OCI-LY7 (cell line): Measurements from ENCODE around the gene SYNPO. TPM values are rescaled to one million over a fixed set of nuclear protein-coding genes. Genes with fewer than 3 reads are reported as not detected.

Experiments used
- BruUV-seq: library from RNA; stranded (reverse); fragments of 400-500 nt; replicated peaks from 2 replicates; lab custom pipeline; 2021; lab: Mats Ljungman, UMichigan
- CTCF ChIA-PET: fragments of 300-600 bp; sonication (Branson Sonifier 250); formaldehyde crosslinking; loops from one replicate; lab custom pipeline; 2022; ENCODE audit warnings: antibody characterized with exemption; ENCODE audit not compliant: unreplicated experiment; lab: Charles Lee
- POLR2A ChIA-PET: fragments of 300-600 bp; sonication (Branson Sonifier 250); formaldehyde crosslinking; loops from one replicate; lab custom pipeline; 2022; ENCODE audit warnings: antibody characterized with exemption; lab: Charles Lee
- DNase-seq: peaks from one replicate; pipeline ENCODE4 v3.0.0-alpha.2; 2015; ENCODE audit warnings: low spot score
- H2AFZ ChIP-seq: fragments of 200-600 bp; sonication (generic), shearing (Covaris generic); 2 replicates; pipeline ENCODE4 v1.6.1; 2014; ENCODE audit warnings: mild to moderate bottlenecking, antibody characterized with exemption, low read length, moderate library complexity
- H3K27ac ChIP-seq: fragments of 200-600 bp; sonication (generic); 2 replicates; pipeline ENCODE4 v1.5.1; 2014; ENCODE audit warnings: mixed run types, low read depth, mild to moderate bottlenecking, moderate library complexity, low read length, inconsistent platforms; ENCODE audit not compliant: poor library complexity, severe bottlenecking
- H3K36me3 ChIP-seq: fragments of 200-600 bp; sonication (generic); 2 replicates; pipeline ENCODE4 v1.6.1; 2014; ENCODE audit warnings: mild to moderate bottlenecking, antibody characterized with exemption, low read length, moderate library complexity, mixed read lengths; ENCODE audit not compliant: insufficient read depth
- H3K4me1 ChIP-seq: fragments of 200-600 bp; sonication (generic); 2 replicates; pipeline ENCODE4 v1.5.1; 2014; ENCODE audit warnings: mild to moderate bottlenecking, low read length; ENCODE audit not compliant: insufficient read depth, poor library complexity, severe bottlenecking
- H3K4me2 ChIP-seq: fragments of 200-600 bp; sonication (generic); 2 replicates; pipeline ENCODE4 v1.6.1; 2014; ENCODE audit warnings: mild to moderate bottlenecking, low read length
- H3K4me3 ChIP-seq: fragments of 200-600 bp; sonication (generic); 2 replicates; pipeline ENCODE4 v1.5.1; 2014; ENCODE audit warnings: mild to moderate bottlenecking, low read depth, low read length; ENCODE audit not compliant: poor library complexity, severe bottlenecking
- H3K79me2 ChIP-seq: fragments of 200-600 bp; sonication (generic); 2 replicates; pipeline ENCODE4 v1.6.1; 2016; ENCODE audit warnings: low read depth, mild to moderate bottlenecking, low read length, moderate library complexity, mixed read lengths; ENCODE audit not compliant: insufficient read depth
- H3K9me2 ChIP-seq: fragments of 200-600 bp; sonication (generic); 2 replicates; pipeline ENCODE4 v1.6.1; 2016; ENCODE audit warnings: mild to moderate bottlenecking, low read length, mixed read lengths; ENCODE audit not compliant: insufficient read depth
- H3K9me3 ChIP-seq: fragments of 200-600 bp; sonication (generic); 2 replicates; pipeline ENCODE4 v1.6.1; 2014; ENCODE audit warnings: mild to moderate bottlenecking, mixed run types, low read length, mixed read lengths
- H4K20me1 ChIP-seq: fragments of 200-600 bp; sonication (generic); 2 replicates; pipeline ENCODE4 v1.6.1; 2014; ENCODE audit warnings: mild to moderate bottlenecking, antibody characterized with exemption, low read length, moderate library complexity, mixed read lengths; ENCODE audit not compliant: insufficient read depth
- CTCF ChIP-seq: fragments of 200-600 bp; sonication (generic); conservative IDR thresholded peaks from 2 replicates; pipeline ENCODE4 v1.5.1; 2014; ENCODE audit warnings: mild to moderate bottlenecking, antibody characterized with exemption, low read length, moderate library complexity, mixed read lengths
- EZH2phosphoT487 ChIP-seq: fragments of 200-600 bp; sonication (generic); IDR thresholded peaks from 2 replicates; pipeline ENCODE4 v1.6.1; 2018; ENCODE audit warnings: low read depth, borderline replicate concordance, mild to moderate bottlenecking, mixed run types, antibody characterized with exemption, low read length, moderate library complexity, mixed read lengths
- intact Hi-C: fragments of 100-400 bp; cut with micrococcal nuclease; formaldehyde crosslinking; loops from one replicate; pipeline ENCODE4 v1.10.0; 2022; ENCODE audit not compliant: unreplicated experiment
- total RNA-seq, 2 experiments: library from RNA; depleted of rRNA in 1 of 2; stranded (reverse); fragments of >200 nt in 1 of 2; shearing (Covaris generic) in 1 of 2; gene quantifications; 2 replicates each; pipeline ENCODE4 v1.2.3, GENCODE V29; 2014 to 2022

The SYNPO gene
- total RNA-seq, 2 experiments from 2014 or later = 0.08 TPM; not detected in 1

- no TSS peak for BruUV-seq
- H4K20me1 ChIP-seq = no peaks in the 10 kb centered on the region
- H3K79me2 ChIP-seq = no peaks in the 10 kb centered on the region
- H2AFZ ChIP-seq = peak overlapping the region; percentile 99
- peak overlapping the region; percentile 94 for H3K4me2 ChIP-seq
- H3K9me2 ChIP-seq = no peaks in the 10 kb centered on the region
- POLR2A ChIA-PET = interaction anchor here (0.6 to 1.7 kb wide), 6 partner anchors 11 to 757 kb away, joined by 3 to 6 read pairs (median 4); partner anchors contain the start of gene RBM22
- H3K4me1 ChIP-seq = peaks cover 11% of the 10 kb centered on the region
- peak overlapping the region; percentile 70 for H3K4me3 ChIP-seq
- peak; percentile 84 for DNase-seq
- no peak overlapping the region for H3K27ac ChIP-seq
- CTCF ChIA-PET = interaction anchor here (0.8 to 1.3 kb wide), 6 partner anchors 13 to 197 kb away, joined by 3 to 4 read pairs (median 3); partner anchors contain the start of gene RBM22
- TF ChIP-seq EZH2phosphoT487 (no peak), CTCF (peak; percentile 56)
- intact Hi-C loops = loop anchor here (1.0 kb wide), 2 partner anchors 95 to 197 kb away; no protein-coding TSS in a partner anchor
- no peaks in the 10 kb centered on the region for H3K36me3 ChIP-seq
- no peaks in the 10 kb centered on the region for H3K9me3 ChIP-seq
Measured at GRCh38 chr5:150656191-150657132, 16.0 kb downstream of the SYNPO start.

- H3K4me1 ChIP-seq = peaks cover 11% of the 10 kb centered on the region
- no peak overlapping the region for H3K4me3 ChIP-seq
- DNase-seq = no peak
- H3K27ac ChIP-seq = no peak overlapping the region
- TF ChIP-seq EZH2phosphoT487 (no peak), CTCF (no peak)
- H3K9me3 ChIP-seq = no peaks in the 10 kb centered on the region
- H3K9me2 ChIP-seq = no peaks in the 10 kb centered on the region
- no peak overlapping the region for H3K4me2 ChIP-seq
- ChIA-PET CTCF (interaction anchor here (1.1 kb wide), 1 partner anchor 99 kb away, joined by 3 read pairs; no protein-coding TSS in a partner anchor), POLR2A (interaction anchor here (1.6 kb wide), 1 partner anchor 101 kb away, joined by 6 read pairs; no protein-coding TSS in a partner anchor)
- no TSS peak for BruUV-seq
- intact Hi-C loops = no loop called here
- H4K20me1 ChIP-seq = no peaks in the 10 kb centered on the region
- H3K36me3 ChIP-seq = no peaks in the 10 kb centered on the region
- no peak overlapping the region for H2AFZ ChIP-seq
- no peaks in the 10 kb centered on the region for H3K79me2 ChIP-seq
Measured at GRCh38 chr5:150658121-150658520, 17.7 kb downstream of the SYNPO start.
